NCI-H526 (cell line): ENCODE data around the gene HM13.
A peak's percentile ranks its signal among the peaks of the same experiment; 100 is the strongest.
"Not testable (repeated sequence)": the region's sequence is repeated elsewhere in the genome, so short reads cannot be mapped to it uniquely, and the experiment has no call there.

Experiments
- DNase-seq, 2 experiments: peaks; one replicate each; lab custom pipeline; 2025; lab: John Stamatoyannopoulos, UW

HM13 gene

GRCh38 chr20:31568041-31568731 lies 53.9 kb downstream of the HM13 start:
- DNase-seq = no peak

- no peak for DNase-seq
Measured at GRCh38 chr20:31568773-31569162, 54.5 kb downstream of the HM13 start.

GRCh38 chr20:31569163-31570020 lies 55.1 kb downstream of the HM13 start:
- DNase-seq = peak in 1 of 2 experiments; percentile 64

GRCh38 chr20:31570021-31570463 lies 55.8 kb downstream of the HM13 start:
- DNase-seq = no peak

GRCh38 chr20:31570735-31571617 lies 56.7 kb downstream of the HM13 start:
- no peak for DNase-seq

GRCh38 chr20:31572042-31572700 lies 57.9 kb downstream of the HM13 start:
- peak; percentile 87 to 91 for DNase-seq

- DNase-seq = peak; percentile 96 to 99
Measured at GRCh38 chr20:31572701-31573554, 58.7 kb downstream of the HM13 start.

GRCh38 chr20:31573555-31574321 lies 59.5 kb downstream of the HM13 start:
- peak; percentile 70 to 77 for DNase-seq

GRCh38 chr20:31574986-31575385 lies 60.7 kb downstream of the HM13 start:
- DNase-seq = not testable (repeated sequence)

- DNase-seq = no peak
Measured at GRCh38 chr20:31576751-31577150, 62.5 kb downstream of the HM13 start.

GRCh38 chr20:31577194-31577593 lies 63.0 kb downstream of the HM13 start:
- DNase-seq = no peak

- no peak for DNase-seq
Measured at GRCh38 chr20:31578448-31579138, 64.4 kb downstream of the HM13 start.

GRCh38 chr20:31579245-31579644 lies 65.0 kb downstream of the HM13 start:
- no peak for DNase-seq

GRCh38 chr20:31579941-31580651 lies 65.9 kb downstream of the HM13 start:
- DNase-seq = not testable (repeated sequence)

GRCh38 chr20:31580706-31581105 lies 66.5 kb downstream of the HM13 start:
- DNase-seq = no peak

- DNase-seq = no peak
Measured at GRCh38 chr20:31581391-31581790, 67.1 kb downstream of the HM13 start.

- DNase-seq = peak in 1 of 2 experiments; percentile 67
Measured at GRCh38 chr20:31587545-31588389, 73.5 kb downstream of the HM13 start.
